ENCODE measurements around the gene PAAF1.

- TF ChIP-seq POLR2A (IDR thresholded peaks at IDR 0.05; ENCODE audit: low read depth, low read length) (no peak; the same call in 1 of the 2 replicates), SPI1 (IDR thresholded peaks at IDR 0.05; ENCODE audit: low read depth, low read length) (no peak), PAX5 (IDR thresholded peaks at IDR 0.05; ENCODE audit: insufficient read depth, low read length, severe bottlenecking) (no peak)
Observed at GRCh38 chr11:73976451-73977151, 99.8 kb downstream of the PAAF1 start.
